ENCODE data around the gene VPS36.
"Not testable (repeated sequence)": the region's sequence is repeated elsewhere in the genome, so short reads cannot be mapped to it uniquely, and the experiment has no call there.

DNA sequence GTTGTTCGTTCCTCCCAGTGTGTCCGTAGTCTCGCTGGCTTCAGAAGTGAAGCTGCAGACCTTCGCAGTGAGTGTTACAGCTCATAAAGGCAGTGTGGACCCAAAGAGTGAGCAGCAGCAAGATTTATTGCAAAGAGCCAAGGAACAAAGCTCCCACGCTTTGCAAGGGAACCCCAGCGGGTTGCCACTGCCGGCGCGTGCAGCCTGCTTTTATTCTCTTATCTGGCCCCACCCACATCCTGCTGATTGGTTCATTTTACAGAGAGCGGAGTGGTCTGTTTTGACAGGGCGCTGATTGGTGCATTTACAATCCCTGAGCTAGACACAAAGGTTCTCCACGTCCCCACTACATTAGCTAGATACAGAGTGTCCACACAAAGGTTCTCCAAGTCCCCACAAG is 43.0 kb downstream of the VPS36 start:
- TF ChIP-seq, protein P1, sequence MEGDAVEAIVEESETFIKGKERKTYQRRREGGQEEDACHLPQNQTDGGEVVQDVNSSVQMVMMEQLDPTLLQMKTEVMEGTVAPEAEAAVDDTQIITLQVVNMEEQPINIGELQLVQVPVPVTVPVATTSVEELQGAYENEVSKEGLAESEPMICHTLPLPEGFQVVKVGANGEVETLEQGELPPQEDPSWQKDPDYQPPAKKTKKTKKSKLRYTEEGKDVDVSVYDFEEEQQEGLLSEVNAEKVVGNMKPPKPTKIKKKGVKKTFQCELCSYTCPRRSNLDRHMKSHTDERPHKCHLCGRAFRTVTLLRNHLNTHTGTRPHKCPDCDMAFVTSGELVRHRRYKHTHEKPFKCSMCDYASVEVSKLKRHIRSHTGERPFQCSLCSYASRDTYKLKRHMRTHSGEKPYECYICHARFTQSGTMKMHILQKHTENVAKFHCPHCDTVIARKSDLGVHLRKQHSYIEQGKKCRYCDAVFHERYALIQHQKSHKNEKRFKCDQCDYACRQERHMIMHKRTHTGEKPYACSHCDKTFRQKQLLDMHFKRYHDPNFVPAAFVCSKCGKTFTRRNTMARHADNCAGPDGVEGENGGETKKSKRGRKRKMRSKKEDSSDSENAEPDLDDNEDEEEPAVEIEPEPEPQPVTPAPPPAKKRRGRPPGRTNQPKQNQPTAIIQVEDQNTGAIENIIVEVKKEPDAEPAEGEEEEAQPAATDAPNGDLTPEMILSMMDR (IDR thresholded peaks at IDR 0.05), result not testable (repeated sequence)
- TF ChIP-seq JUN (IDR thresholded peaks at IDR 0.05); SMC3 (IDR thresholded peaks at IDR 0.05); HEYL (CRISPR knock-in tag; IDR thresholded peaks at IDR 0.05); BHLHE40 (IDR thresholded peaks at IDR 0.05; ENCODE audit: low read depth, low read length); POLR2A (IDR thresholded peaks at IDR 0.05; ENCODE audit: low read length): not testable (repeated sequence)
- TF ChIP-seq, protein P2, sequence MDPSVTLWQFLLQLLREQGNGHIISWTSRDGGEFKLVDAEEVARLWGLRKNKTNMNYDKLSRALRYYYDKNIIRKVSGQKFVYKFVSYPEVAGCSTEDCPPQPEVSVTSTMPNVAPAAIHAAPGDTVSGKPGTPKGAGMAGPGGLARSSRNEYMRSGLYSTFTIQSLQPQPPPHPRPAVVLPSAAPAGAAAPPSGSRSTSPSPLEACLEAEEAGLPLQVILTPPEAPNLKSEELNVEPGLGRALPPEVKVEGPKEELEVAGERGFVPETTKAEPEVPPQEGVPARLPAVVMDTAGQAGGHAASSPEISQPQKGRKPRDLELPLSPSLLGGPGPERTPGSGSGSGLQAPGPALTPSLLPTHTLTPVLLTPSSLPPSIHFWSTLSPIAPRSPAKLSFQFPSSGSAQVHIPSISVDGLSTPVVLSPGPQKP (IDR thresholded peaks at IDR 0.05; ENCODE audit: low read depth, low read length), result not testable (repeated sequence)

All from A549 (cell line).